Trophoblast cell (in vitro differentiated cells and primary cell): ENCODE results near the gene CYTH1.
A peak's percentile ranks its signal among the peaks of the same experiment; 100 is the strongest.

Experiments
- DNase-seq, 2 donors: peaks; one replicate each; pipeline ENCODE4 v3.0.0-alpha.2; 2016
- H2AFZ ChIP-seq: 2 replicates; pipeline ENCODE4 v1.6.1; 2013; ENCODE audit warnings: low read length, moderate library complexity, mild to moderate bottlenecking; ENCODE audit not compliant: insufficient read depth, poor library complexity
- H2AK5ac ChIP-seq: 2 replicates; pipeline ENCODE4 v1.6.1; 2013; ENCODE audit warnings: mild to moderate bottlenecking, low read length
- H2BK120ac ChIP-seq: 2 replicates; pipeline ENCODE4 v1.6.1; 2013; ENCODE audit warnings: low read length, mild to moderate bottlenecking, moderate library complexity; ENCODE audit not compliant: insufficient read depth, poor library complexity
- H2BK12ac ChIP-seq: 2 replicates; pipeline ENCODE4 v1.6.1; 2013; ENCODE audit warnings: mild to moderate bottlenecking, low read length, moderate library complexity
- H2BK5ac ChIP-seq: 2 replicates; pipeline ENCODE4 v1.6.1; 2013; ENCODE audit warnings: low read length, low read depth, moderate library complexity, mild to moderate bottlenecking; ENCODE audit not compliant: poor library complexity
- H3K14ac ChIP-seq: 2 replicates; pipeline ENCODE4 v1.6.1; 2013; ENCODE audit warnings: mild to moderate bottlenecking, low read length
- H3K18ac ChIP-seq: 2 replicates; pipeline ENCODE4 v1.6.1; 2013; ENCODE audit warnings: mild to moderate bottlenecking, low read length
- H3K23ac ChIP-seq: 2 replicates; pipeline ENCODE4 v1.6.1; 2013; ENCODE audit warnings: low read length
- H3K27ac ChIP-seq: 2 replicates; pipeline ENCODE4 v1.5.1; 2013; ENCODE audit warnings: low read depth, mild to moderate bottlenecking, inconsistent platforms, low read length, moderate library complexity
- H3K27me3 ChIP-seq: 2 replicates; pipeline ENCODE4 v1.6.1; 2013; ENCODE audit warnings: inconsistent platforms, mild to moderate bottlenecking, low read length, moderate library complexity; ENCODE audit not compliant: insufficient read depth
- H3K36me3 ChIP-seq, 2 experiments: 1 replicate in 1 of 2; 2 replicates in 1 of 2; pipeline ENCODE4 v1.6.1; 2013; ENCODE audit warnings: low read length in 2 of 2, mild to moderate bottlenecking in 2 of 2, moderate library complexity in 1 of 2; ENCODE audit not compliant: insufficient read depth in 2 of 2, control insufficient read depth in 1 of 2
- H3K4ac ChIP-seq: 2 replicates; pipeline ENCODE4 v1.6.1; 2013; ENCODE audit warnings: low read depth, mild to moderate bottlenecking, low read length, moderate library complexity
- H3K4me1 ChIP-seq, 2 experiments: 1 replicate in 1 of 2; 2 replicates in 1 of 2; pipeline ENCODE4 v1.6.1; 2013; ENCODE audit warnings: low read length in 2 of 2, mild to moderate bottlenecking in 2 of 2, moderate library complexity in 1 of 2; ENCODE audit not compliant: insufficient read depth in 2 of 2, control insufficient read depth in 1 of 2
- H3K4me2 ChIP-seq: 2 replicates; pipeline ENCODE4 v1.6.1; 2013; ENCODE audit warnings: inconsistent platforms, mild to moderate bottlenecking, low read length, moderate library complexity
- H3K4me3 ChIP-seq: 2 replicates; pipeline ENCODE4 v1.5.1; 2013; ENCODE audit warnings: mild to moderate bottlenecking, low read depth, low read length, inconsistent platforms
- H3K79me1 ChIP-seq: one replicate; pipeline ENCODE4 v1.6.1; 2013; ENCODE audit warnings: low read length
- H3K79me2 ChIP-seq: 2 replicates; pipeline ENCODE4 v1.6.1; 2013; ENCODE audit warnings: low read length, mild to moderate bottlenecking; ENCODE audit not compliant: control insufficient read depth, insufficient read depth, poor library complexity
- H3K9ac ChIP-seq: 2 replicates; pipeline ENCODE4 v1.6.1; 2013; ENCODE audit warnings: mild to moderate bottlenecking, low read length
- H3K9me3 ChIP-seq: 2 replicates; pipeline ENCODE4 v1.6.1; 2013; ENCODE audit warnings: low read depth, mild to moderate bottlenecking, control low read depth, inconsistent platforms, low read length; ENCODE audit not compliant: insufficient read depth
- H4K12ac ChIP-seq: 2 replicates; pipeline ENCODE4 v1.6.1; 2013; ENCODE audit warnings: low read depth, mild to moderate bottlenecking, low read length, moderate library complexity
- H4K8ac ChIP-seq: 2 replicates; pipeline ENCODE4 v1.6.1; 2013; ENCODE audit warnings: low read depth, mild to moderate bottlenecking, low read length, moderate library complexity
- H4K91ac ChIP-seq: one replicate; pipeline ENCODE4 v1.6.1; 2013; ENCODE audit warnings: low read depth, mild to moderate bottlenecking, low read length, moderate library complexity
- WGBS: extraction: QIAGEN DNeasy Blood & Tissue Kit; methylation state at CpG from one replicate; pipeline ENCODE4 v1.1.7; 2013; ENCODE audit warnings: missing lambda C conversion rate; ENCODE audit not compliant: insufficient read length, insufficient coverage; ENCODE audit errors: extremely low coverage; 5-methylcytosine and 5-hydroxymethylcytosine counted together

CYTH1 gene

DNA sequence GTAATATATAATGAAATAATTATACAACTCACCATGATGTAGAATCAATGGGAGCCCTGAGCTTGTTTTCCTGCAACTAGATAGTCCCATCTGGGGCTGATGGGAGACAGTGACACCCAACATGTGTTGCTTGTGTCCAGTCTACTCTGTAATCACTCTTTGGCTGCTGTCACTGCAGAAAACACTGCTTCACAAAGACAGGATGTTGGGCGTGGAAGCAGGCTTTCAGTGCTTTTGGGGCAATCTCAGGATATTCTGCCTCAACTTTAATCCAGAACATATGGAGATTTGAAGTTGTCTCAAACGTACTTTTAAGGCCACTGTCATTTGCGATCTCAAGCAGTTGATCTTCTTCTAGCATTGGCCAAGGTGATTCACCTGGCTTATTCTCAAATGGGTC is 94.9 kb downstream of the CYTH1 start:
- Histone ChIP-seq H3K4me1 (peaks cover 0 to 3% of the 10 kb centered on the region in 2 experiments), H4K8ac (no peak overlapping the region), H3K4ac (no peak overlapping the region), H3K23ac (no peak overlapping the region), H2BK5ac (no peak overlapping the region), H3K9me3 (no peaks in the 10 kb centered on the region), H2BK120ac (no peak overlapping the region), H3K79me1 (no peaks in the 10 kb centered on the region), H3K14ac (no peak overlapping the region), H3K18ac (no peak overlapping the region), H2AK5ac (no peak overlapping the region), H2AFZ (no peak overlapping the region), H4K91ac (no peak overlapping the region), H2BK12ac (no peak overlapping the region), H3K9ac (no peak overlapping the region), H3K36me3 (peaks cover 8 to 25% of the 10 kb centered on the region in 2 experiments), H4K12ac (no peak overlapping the region), H3K4me3 (no peak overlapping the region), H3K79me2 (no peaks in the 10 kb centered on the region), H3K4me2 (no peak overlapping the region), H3K27me3 (no peaks in the 10 kb centered on the region), H3K27ac (no peak overlapping the region)
- WGBS, result no CpG with 5 or more reads among the region's 3 CpGs
- no peak for DNase-seq

DNA sequence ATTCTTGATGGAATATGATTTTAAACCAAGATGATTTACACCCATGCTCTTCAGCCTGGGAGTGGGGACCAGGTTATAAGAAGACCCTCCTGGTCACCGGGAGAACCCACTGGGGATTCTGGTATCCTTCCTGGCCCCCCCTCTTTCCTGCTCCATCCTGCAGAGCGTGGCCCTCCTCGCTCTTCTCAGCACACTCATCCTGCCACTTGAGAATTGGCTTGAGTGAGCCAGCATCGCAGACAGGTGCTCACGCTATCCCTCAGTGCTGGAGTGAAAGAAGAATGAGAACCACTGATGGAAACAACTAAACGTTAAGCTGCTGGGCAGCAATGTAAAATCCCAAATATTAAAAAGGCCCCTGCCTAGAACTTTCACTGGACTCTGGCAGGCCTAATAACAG is 98.0 kb downstream of the CYTH1 start:
- Histone ChIP-seq H3K27me3 (no peaks in the 10 kb centered on the region), H3K9ac (no peak overlapping the region)

DNA sequence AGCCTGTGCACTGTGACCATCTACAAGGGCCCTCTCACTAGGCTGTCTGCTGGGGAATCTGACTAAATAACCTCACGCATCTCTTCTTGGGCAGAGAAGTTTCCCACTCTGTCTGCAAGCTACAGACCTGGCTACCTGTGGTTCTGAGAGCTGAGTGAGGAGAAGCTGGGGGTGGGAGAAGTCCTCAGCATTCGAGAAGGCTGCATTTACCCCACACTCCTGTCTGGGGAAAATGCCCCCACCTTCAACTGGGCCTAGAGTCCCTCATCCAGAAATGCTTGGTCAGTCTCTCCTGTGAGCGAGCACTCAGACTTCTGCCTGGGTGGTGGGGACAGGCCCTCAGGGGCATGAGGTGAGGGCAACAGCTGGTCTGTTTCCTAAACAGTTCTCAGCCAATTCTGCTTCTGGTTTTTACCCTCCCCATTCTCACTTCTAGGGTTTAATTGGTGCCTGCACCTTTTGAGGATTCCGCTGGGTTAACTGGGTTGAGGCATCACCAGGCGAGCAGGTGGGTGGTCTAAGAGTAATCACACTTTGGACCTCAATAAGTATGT is 98.6 kb downstream of the CYTH1 start:
- Histone ChIP-seq H2AFZ (no peak overlapping the region), H3K79me2 (no peaks in the 10 kb centered on the region), H4K8ac (no peak overlapping the region), H4K12ac (no peak overlapping the region), H2BK12ac (no peak overlapping the region), H3K14ac (no peak overlapping the region), H2BK5ac (no peak overlapping the region), H2BK120ac (no peak overlapping the region), H3K27me3 (no peaks in the 10 kb centered on the region), H2AK5ac (no peak overlapping the region), H3K18ac (no peak overlapping the region), H3K4ac (no peak overlapping the region), H4K91ac (no peak overlapping the region), H3K4me2 (no peak overlapping the region), H3K9ac (no peak overlapping the region), H3K4me3 (no peak overlapping the region), H3K4me1 (peaks cover 9 to 11% of the 10 kb centered on the region in 2 experiments), H3K79me1 (peaks cover 5% of the 10 kb centered on the region), H3K27ac (no peak overlapping the region), H3K23ac (no peak overlapping the region), H3K9me3 (no peaks in the 10 kb centered on the region), H3K36me3 (peaks cover 8 to 30% of the 10 kb centered on the region in 2 experiments)
- DNase-seq, result no peak
- WGBS, result no CpG with 5 or more reads among the region's 5 CpGs

More for the DNA sequence above, 98.0 kb downstream of the CYTH1 start:
- H3K36me3 ChIP-seq, result peaks cover 8 to 30% of the 10 kb centered on the region in 2 experiments
- no peak overlapping the region for H3K14ac ChIP-seq
- H2AFZ ChIP-seq, result no peak overlapping the region
- no peak overlapping the region for H3K27ac ChIP-seq
- H2AK5ac ChIP-seq, result no peak overlapping the region
- no peak overlapping the region for H3K23ac ChIP-seq
- no peaks in the 10 kb centered on the region for H3K9me3 ChIP-seq
- no peak overlapping the region for H4K8ac ChIP-seq
- no peaks in the 10 kb centered on the region for H3K79me2 ChIP-seq
- peaks cover 5% of the 10 kb centered on the region for H3K79me1 ChIP-seq
- no peak for DNase-seq
- no peak overlapping the region for H2BK12ac ChIP-seq
- H2BK5ac ChIP-seq, result no peak overlapping the region
- no peak overlapping the region for H3K4me2 ChIP-seq
- no peak overlapping the region for H3K4me3 ChIP-seq
- H3K4me1 ChIP-seq, result peaks cover 9 to 11% of the 10 kb centered on the region in 2 experiments
- no peak overlapping the region for H2BK120ac ChIP-seq
- H3K4ac ChIP-seq, result no peak overlapping the region
- no peak overlapping the region for H4K12ac ChIP-seq
- H4K91ac ChIP-seq, result no peak overlapping the region
- no CpG with 5 or more reads among the region's 6 CpGs for WGBS
- H3K18ac ChIP-seq, result no peak overlapping the region

DNA sequence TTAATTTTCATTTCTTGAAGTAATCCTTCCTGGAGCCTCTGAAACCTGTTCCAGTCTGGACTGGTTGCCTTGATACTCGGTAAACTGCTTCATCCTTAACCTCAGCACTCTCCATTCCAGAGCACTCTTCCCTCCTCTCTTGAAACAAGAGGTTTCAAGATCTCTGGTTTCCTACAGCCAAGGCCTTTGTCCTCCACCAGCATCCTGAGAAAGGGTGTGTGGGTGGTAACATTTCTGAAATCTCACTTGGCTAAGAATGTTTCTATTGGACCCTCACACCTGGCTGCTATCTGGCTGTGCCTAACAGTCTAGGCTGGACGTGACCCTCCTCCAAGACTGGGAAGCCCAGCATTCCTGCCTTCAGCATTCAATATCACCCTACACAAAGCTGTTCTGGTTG is 99.7 kb downstream of the CYTH1 start:
- H3K4me3 ChIP-seq, result no peak overlapping the region
- H3K23ac ChIP-seq, result no peak overlapping the region
- no peak overlapping the region for H3K9ac ChIP-seq
- no peak overlapping the region for H2AFZ ChIP-seq
- no peak overlapping the region for H2BK5ac ChIP-seq
- no peak overlapping the region for H3K18ac ChIP-seq
- no peak overlapping the region for H3K4ac ChIP-seq
- no peak overlapping the region for H2BK12ac ChIP-seq
- peaks cover 14 to 27% of the 10 kb centered on the region in 2 experiments for H3K36me3 ChIP-seq
- H4K12ac ChIP-seq, result no peak overlapping the region
- no peak overlapping the region for H3K14ac ChIP-seq
- no peak overlapping the region for H2BK120ac ChIP-seq
- DNase-seq, result peak; percentile 76 to 81
- no peaks in the 10 kb centered on the region for H3K79me2 ChIP-seq
- peaks cover 5% of the 10 kb centered on the region for H3K79me1 ChIP-seq
- H3K4me2 ChIP-seq, result no peak overlapping the region
- H4K91ac ChIP-seq, result no peak overlapping the region
- no peak overlapping the region for H3K27ac ChIP-seq
- peaks cover 9 to 11% of the 10 kb centered on the region in 2 experiments for H3K4me1 ChIP-seq
- H4K8ac ChIP-seq, result no peak overlapping the region
- H3K9me3 ChIP-seq, result no peaks in the 10 kb centered on the region
- no peaks in the 10 kb centered on the region for H3K27me3 ChIP-seq
- no peak overlapping the region for H2AK5ac ChIP-seq
- WGBS, result no CpG with 5 or more reads among the region's 2 CpGs
